H1 (cell line): Measurements from ENCODE around the gene LRRC17. TPM values are rescaled to one million over a fixed set of nuclear protein-coding genes. Genes with fewer than 3 reads are reported as not detected.
"Not testable (repeated sequence)": the region's sequence is repeated elsewhere in the genome, so short reads cannot be mapped to it uniquely, and the experiment has no call there.

ENCODE experiments used
- CTCF ChIA-PET: fragments of 300-600 bp; sonication (Branson Sonifier 250); formaldehyde crosslinking; loops from one replicate; lab custom pipeline; 2021; ENCODE audit not compliant: partially characterized antibody; lab: Charles Lee
- POLR2A ChIA-PET: fragments of 300-600 bp; sonication (Branson Sonifier 250); formaldehyde crosslinking; loops from one replicate; lab custom pipeline; 2021; ENCODE audit warnings: inconsistent platforms; ENCODE audit not compliant: partially characterized antibody; lab: Charles Lee
- DNase-seq, 2 experiments: peaks; one replicate each; pipeline versions ENCODE4 v3.0.0 to v3.0.0-alpha.2; 2010 to 2022; ENCODE audit warnings: low spot score in 2 of 2, low read depth in 1 of 2, mixed read lengths in 1 of 2
- FAIRE-seq: peaks from 2 replicates; lab custom pipeline; 2011; peaks lifted over from hg19 to GRCh38; lab: Jason Lieb, UNC
- H2AFZ ChIP-seq: 2 replicates; pipeline ENCODE4 v1.8.1; 2012; ENCODE audit warnings: low read length, inconsistent platforms
- H2AK5ac ChIP-seq: 2 replicates; pipeline ENCODE4 v1.6.1; 2013; ENCODE audit warnings: low read depth, low read length
- H2BK120ac ChIP-seq: replicated peaks from 2 replicates; pipeline ENCODE3; 2013; ENCODE audit warnings: low read depth, low read length, inconsistent platforms
- H2BK12ac ChIP-seq: 2 replicates; pipeline ENCODE4 v1.6.1; 2013; ENCODE audit warnings: low read depth, low read length
- H2BK15ac ChIP-seq: 2 replicates; pipeline ENCODE4 v1.6.1; 2013; ENCODE audit warnings: low read length
- H2BK20ac ChIP-seq: 2 replicates; pipeline ENCODE4 v1.6.1; 2013; ENCODE audit warnings: low read length
- H2BK5ac ChIP-seq: 2 replicates; pipeline ENCODE4 v1.6.1; 2013; ENCODE audit warnings: low read depth, low read length
- H3K14ac ChIP-seq: 2 replicates; pipeline ENCODE4 v1.6.1; 2013; ENCODE audit warnings: inconsistent platforms; ENCODE audit not compliant: insufficient read length
- H3K18ac ChIP-seq: 2 replicates; pipeline ENCODE4 v1.6.1; 2013; ENCODE audit warnings: low read length; ENCODE audit errors: extremely low read depth
- H3K23ac ChIP-seq: 2 replicates; pipeline ENCODE4 v1.6.1; 2013; ENCODE audit warnings: inconsistent platforms; ENCODE audit not compliant: insufficient read length
- H3K23me2 ChIP-seq: 2 replicates; pipeline ENCODE4 v1.6.1; 2013; ENCODE audit warnings: low read depth, low read length
- H3K27ac ChIP-seq: 2 replicates; pipeline ENCODE4 v1.6.1; 2011; ENCODE audit warnings: low read depth, low read length, inconsistent platforms
- H3K27me3 ChIP-seq, 4 experiments: replicated peaks in 1 of 4; 1 replicate in 1 of 4; 2 replicates in 3 of 4; pipeline versions ENCODE4 v1.6.1 to v1.8.1; 2011 to 2013; ENCODE audit warnings: low read length in 3 of 4, mild to moderate bottlenecking in 3 of 4, inconsistent platforms in 2 of 4, mixed read lengths in 2 of 4, moderate library complexity in 1 of 4; ENCODE audit not compliant: control insufficient read depth in 3 of 4, insufficient read depth in 3 of 4; ENCODE audit errors: extremely low read depth in 1 of 4
- H3K36me3 ChIP-seq, 4 experiments: 2 replicates each; pipeline versions ENCODE4 v1.6.1 to v1.8.1; 2011 to 2013; ENCODE audit warnings: mild to moderate bottlenecking in 4 of 4, low read length in 3 of 4, moderate library complexity in 2 of 4, control low read depth in 1 of 4, inconsistent platforms in 1 of 4; ENCODE audit not compliant: insufficient read depth in 4 of 4, control insufficient read depth in 2 of 4
- H3K4ac ChIP-seq: replicated peaks from 2 replicates; pipeline ENCODE3; 2013; ENCODE audit warnings: low read length, low read depth, mixed read lengths, inconsistent platforms; ENCODE audit not compliant: insufficient read length
- H3K4me1 ChIP-seq, 4 experiments: replicated peaks in 1 of 4; 1 replicate in 1 of 4; 2 replicates in 3 of 4; pipeline versions ENCODE4 v1.6.1 to v1.8.1; 2011 to 2013; ENCODE audit warnings: low read length in 3 of 4, inconsistent platforms in 2 of 4, mixed read lengths in 1 of 4; ENCODE audit not compliant: insufficient read depth in 4 of 4, control insufficient read depth in 3 of 4
- H3K4me2 ChIP-seq, 2 experiments: 2 replicates each; pipeline versions ENCODE4 v1.6.1 to v1.8.1; 2011 to 2013; ENCODE audit warnings: low read depth in 2 of 2, low read length in 2 of 2, control low read depth in 1 of 2, inconsistent platforms in 1 of 2, mild to moderate bottlenecking in 1 of 2; ENCODE audit not compliant: insufficient read depth in 1 of 2
- H3K4me3 ChIP-seq, 4 experiments: fragments of 200-600, 300-600 bp in 1 of 4; sonication (generic), shearing (Covaris generic), sonication (Bioruptor Twin) in 1 of 4; 2 replicates each; pipeline versions ENCODE4 v1.5.1 to v1.8.1; 2011 to 2016; ENCODE audit warnings: low read length in 4 of 4, low read depth in 3 of 4, control low read depth in 2 of 4, inconsistent platforms in 2 of 4, mild to moderate bottlenecking in 2 of 4, mixed read lengths in 1 of 4, moderate library complexity in 1 of 4; ENCODE audit not compliant: insufficient read depth in 2 of 4; ENCODE audit errors: extremely low read depth in 1 of 4
- H3K56ac ChIP-seq: replicated peaks from 2 replicates; pipeline ENCODE3; 2013; ENCODE audit warnings: low read depth, mild to moderate bottlenecking, mixed read lengths, low read length, inconsistent platforms; ENCODE audit not compliant: insufficient read length
- H3K79me1 ChIP-seq: 2 replicates; pipeline ENCODE4 v1.6.1; 2013; ENCODE audit warnings: low read depth, low read length, control low read depth
- H3K79me2 ChIP-seq, 2 experiments: 2 replicates each; pipeline versions ENCODE4 v1.6.1 to v1.8.1; 2012 to 2013; ENCODE audit warnings: low read length in 2 of 2, mild to moderate bottlenecking in 2 of 2, inconsistent platforms in 1 of 2; ENCODE audit not compliant: insufficient read depth in 2 of 2, control insufficient read depth in 1 of 2
- H3K9ac ChIP-seq, 4 experiments: replicated peaks in 1 of 4; 1 replicate in 1 of 4; 2 replicates in 3 of 4; pipeline versions ENCODE4 v1.6.1 to v1.8.1; 2011 to 2013; ENCODE audit warnings: low read depth in 3 of 4, low read length in 3 of 4, control low read depth in 2 of 4, mild to moderate bottlenecking in 2 of 4, moderate library complexity in 2 of 4, inconsistent platforms in 1 of 4; ENCODE audit errors: extremely low read depth in 1 of 4
- H3K9me3 ChIP-seq, 2 experiments: 2 replicates each; pipeline versions ENCODE4 v1.6.1 to v1.8.1; 2012 to 2013; ENCODE audit warnings: mild to moderate bottlenecking in 2 of 2, moderate library complexity in 2 of 2, control low read depth in 1 of 2, inconsistent platforms in 1 of 2, low read depth in 1 of 2, low read length in 1 of 2, mixed read lengths in 1 of 2; ENCODE audit not compliant: insufficient read depth in 2 of 2
- H4K20me1 ChIP-seq, 2 experiments: replicated peaks in 1 of 2; 2 replicates each; pipeline versions ENCODE3 to v1.8.1; 2011 to 2013; ENCODE audit warnings: inconsistent platforms in 2 of 2, low read length in 2 of 2, mild to moderate bottlenecking in 1 of 2; ENCODE audit not compliant: insufficient read depth in 2 of 2, control insufficient read depth in 1 of 2
- H4K5ac ChIP-seq: 2 replicates; pipeline ENCODE4 v1.6.1; 2013; ENCODE audit warnings: low read length, low read depth, mixed read lengths, inconsistent platforms; ENCODE audit not compliant: insufficient read length
- H4K8ac ChIP-seq: 2 replicates; pipeline ENCODE4 v1.8.0; 2013; ENCODE audit warnings: mild to moderate bottlenecking, moderate library complexity, low read length, inconsistent platforms; ENCODE audit not compliant: insufficient read depth; ENCODE audit errors: extremely low read depth
- H4K91ac ChIP-seq: replicated peaks from 2 replicates; pipeline ENCODE3; 2013; ENCODE audit warnings: low read length, mixed read lengths, inconsistent platforms; ENCODE audit not compliant: insufficient read length
- WGBS, 2 experiments: shearing (Covaris generic) in 1 of 2; methylation state at CpG; one replicate each; pipeline versions ENCODE4 v1.1.6 to v1.1.7; 2013 to 2015; ENCODE audit warnings: low lambda C conversion rate in 2 of 2, mixed read lengths in 2 of 2, inconsistent platforms in 1 of 2, low coverage in 1 of 2, missing lambda C conversion rate in 1 of 2; ENCODE audit not compliant: insufficient replicate concordance in 2 of 2, insufficient coverage in 1 of 2, insufficient read length in 1 of 2; ENCODE audit errors: extremely low coverage in 1 of 2, missing lambda C conversion rate in 1 of 2; 5-methylcytosine and 5-hydroxymethylcytosine counted together
- polyA plus RNA-seq, 7 experiments: library from polyadenylated mRNA; depleted of rRNA in 3 of 7; stranded (reverse) in 5 of 7; unstranded in 2 of 7; fragments of >200 nt in 5 of 7; fragments of 200-250 nt in 2 of 7; gene quantifications; 1 replicate in 5 of 7; 2 replicates in 1 of 7; 4 replicates in 1 of 7; pipeline versions ENCODE4 v1.2.1 to v1.2.3, GENCODE V29; 2011 to 2013; ENCODE audit warnings: missing spikeins in 2 of 7, mixed read lengths in 2 of 7
- total RNA-seq: library from RNA; stranded (reverse); fragmentation: NEBNext Ultra II Directional; extraction: Animal tissue kit (Norgen Biotek cat#: 25700); gene quantifications from 2 replicates; pipeline ENCODE4 v1.2.1, GENCODE V29; 2021

LRRC17 gene
- total and polyA plus RNA-seq, 2 of the 8 experiments (the other 6 are each of a cell fraction or from before 2014, with no cell fraction given), result 3.0 TPM

GRCh38 chr7:102954359-102954758, 41.6 kb downstream of the LRRC17 start:
- H3K79me2 ChIP-seq, H4K91ac ChIP-seq, H3K9me3 ChIP-seq, H2AK5ac ChIP-seq, H2BK15ac ChIP-seq, H3K14ac ChIP-seq, H3K23ac ChIP-seq, H3K27ac ChIP-seq, DNase-seq, H3K23me2 ChIP-seq, H3K27me3 ChIP-seq, H3K4ac ChIP-seq, H3K18ac ChIP-seq, H3K36me3 ChIP-seq, H4K20me1 ChIP-seq, H3K4me2 ChIP-seq, H3K4me3 ChIP-seq, CTCF ChIA-PET, H3K4me1 ChIP-seq, H2BK120ac ChIP-seq, FAIRE-seq, H3K56ac ChIP-seq, POLR2A ChIA-PET, H3K9ac ChIP-seq, H4K5ac ChIP-seq, H2BK5ac ChIP-seq, H2BK12ac ChIP-seq, H4K8ac ChIP-seq, H2AFZ ChIP-seq, H3K79me1 ChIP-seq, H2BK20ac ChIP-seq: not testable (repeated sequence)
- 89% methylated on average over 4 of the region's 4 CpGs; no CpG with 5 or more reads in 1 of the 2 experiments for WGBS, 2 experiments

DNA sequence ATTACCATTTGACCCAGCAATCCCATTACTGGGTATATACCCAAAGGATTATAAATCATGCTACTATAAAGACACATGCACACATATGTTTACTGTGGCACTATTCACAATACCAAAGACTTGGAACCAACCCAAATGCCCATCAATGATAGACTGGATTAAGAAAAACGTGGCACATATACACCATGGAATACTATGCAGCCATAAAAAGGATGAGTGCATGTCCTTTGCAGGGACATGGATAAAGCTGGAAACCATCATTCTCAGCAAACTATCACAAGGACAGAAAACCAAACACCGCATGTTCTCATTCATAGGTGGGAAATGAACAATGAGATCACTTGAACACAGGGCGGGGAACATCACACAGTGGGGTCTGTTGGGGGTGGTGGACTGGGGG, 45.2 kb downstream of the LRRC17 start:
- H3K9me3 ChIP-seq, DNase-seq, H3K79me2 ChIP-seq, H2AFZ ChIP-seq, H3K4me2 ChIP-seq, H3K23ac ChIP-seq, H3K4me1 ChIP-seq, H2BK15ac ChIP-seq, H3K4ac ChIP-seq, H3K79me1 ChIP-seq, H3K4me3 ChIP-seq, H2AK5ac ChIP-seq, H3K36me3 ChIP-seq, POLR2A ChIA-PET, H4K8ac ChIP-seq, H3K56ac ChIP-seq, H3K9ac ChIP-seq, H3K27me3 ChIP-seq, H3K18ac ChIP-seq, H3K14ac ChIP-seq, H3K27ac ChIP-seq, H2BK5ac ChIP-seq, H2BK12ac ChIP-seq, FAIRE-seq, H2BK20ac ChIP-seq, H4K91ac ChIP-seq, H4K5ac ChIP-seq, H4K20me1 ChIP-seq, H3K23me2 ChIP-seq, H2BK120ac ChIP-seq: not testable (repeated sequence)
- WGBS, 2 experiments, result 80% methylated on average over 3 of the region's 3 CpGs; no CpG with 5 or more reads in 1 of the 2 experiments
- CTCF ChIA-PET, result interaction anchor here (1.0 kb wide), 1 partner anchor 108 kb away, joined by 3 read pairs; no protein-coding TSS in a partner anchor
